Measurements from ENCODE around the gene SORBS1.
"Not testable (repeated sequence)": the region's sequence is repeated elsewhere in the genome, so short reads cannot be mapped to it uniquely, and the experiment has no call there.

SORBS1 gene

DNA sequence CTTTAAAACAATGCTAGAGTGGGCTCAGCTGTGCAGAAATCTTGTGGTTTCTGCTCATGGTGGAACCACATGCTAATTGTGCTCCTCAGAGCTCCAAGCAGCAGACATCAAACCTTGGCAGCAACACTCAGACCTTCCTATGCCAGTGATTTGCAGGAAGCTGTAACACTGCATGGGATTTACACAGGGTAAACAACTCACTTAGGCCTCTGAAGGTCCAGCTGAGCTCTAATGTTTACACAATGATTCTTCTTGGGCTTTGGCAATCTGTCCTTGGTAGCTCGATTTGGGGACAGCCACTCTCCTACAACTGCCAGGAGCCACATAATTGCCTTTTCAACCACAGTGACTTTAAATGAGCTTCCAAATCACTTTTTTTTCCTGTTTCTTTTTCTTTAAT, 172.6 kb downstream of the SORBS1 start:
- peak in 6 of 14 donors; percentile 21 to 50 (median 32) for DNase-seq

- no peak for DNase-seq
Measured at GRCh38 chr10:95388109-95388471, 173.1 kb downstream of the SORBS1 start.

DNA sequence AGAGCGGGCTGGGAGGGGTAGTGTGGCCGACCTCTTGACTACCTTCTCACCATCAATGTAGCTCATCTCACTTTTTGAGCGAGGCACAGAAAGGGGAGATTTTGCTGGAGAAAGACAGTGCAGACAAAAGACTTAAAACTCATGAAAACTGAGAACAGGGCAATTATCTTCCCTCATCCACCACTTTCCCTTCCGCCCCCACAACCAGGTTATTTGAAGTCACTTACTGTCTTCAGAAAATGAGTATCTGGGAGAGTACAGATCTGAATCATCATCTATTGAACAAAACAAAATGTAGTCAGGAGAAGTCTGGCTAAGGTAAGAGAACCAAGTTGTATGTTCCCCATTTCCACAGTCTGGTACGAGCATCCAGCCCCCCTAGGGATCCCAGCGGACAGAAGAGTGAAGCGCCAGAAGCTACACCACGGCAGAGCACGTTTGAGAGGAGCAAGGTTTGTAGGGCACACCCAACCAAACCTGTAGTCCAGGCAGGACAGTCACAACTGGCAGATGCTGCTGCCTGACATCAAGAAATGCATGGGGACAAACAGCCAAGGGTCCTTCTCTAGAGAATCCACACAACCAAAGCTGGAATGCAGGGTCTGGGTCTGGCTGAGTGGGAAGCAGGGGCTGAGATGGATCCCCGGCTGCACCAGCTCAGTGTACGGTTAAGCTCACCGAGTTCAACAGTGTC, 177.0 kb downstream of the SORBS1 start:
- DNase-seq = no peak

GRCh38 chr10:95382596-95382995, 178.6 kb downstream of the SORBS1 start:
- DNase-seq = no peak

DNA sequence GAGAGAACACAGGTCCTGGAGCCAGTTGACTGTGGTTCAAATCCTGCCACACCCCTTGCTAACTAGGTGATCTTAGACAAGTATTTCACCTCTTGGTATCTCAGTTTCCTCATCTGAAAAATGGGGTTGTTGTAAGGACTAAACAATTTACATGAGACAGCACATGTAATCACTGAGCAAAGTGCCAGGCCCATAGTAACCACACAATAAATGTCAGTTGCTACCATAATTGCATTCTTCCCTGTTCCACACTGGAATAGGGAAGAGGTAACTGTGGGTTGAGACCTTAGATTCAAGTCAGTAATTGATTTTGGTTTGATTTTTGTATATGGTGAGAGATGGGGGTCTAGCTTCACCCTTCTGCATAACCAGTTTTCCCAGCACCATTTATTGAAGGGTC, 179.0 kb downstream of the SORBS1 start:
- DNase-seq = no peak

- DNase-seq = no peak
Measured at GRCh38 chr10:95377950-95378349, 183.2 kb downstream of the SORBS1 start.

- no peak for DNase-seq
Measured at GRCh38 chr10:95375418-95375817, 185.8 kb downstream of the SORBS1 start.

GRCh38 chr10:95374597-95375209, 186.5 kb downstream of the SORBS1 start:
- peak in 12 of 14 donors; percentile 19 to 76 (median 61) for DNase-seq

DNA sequence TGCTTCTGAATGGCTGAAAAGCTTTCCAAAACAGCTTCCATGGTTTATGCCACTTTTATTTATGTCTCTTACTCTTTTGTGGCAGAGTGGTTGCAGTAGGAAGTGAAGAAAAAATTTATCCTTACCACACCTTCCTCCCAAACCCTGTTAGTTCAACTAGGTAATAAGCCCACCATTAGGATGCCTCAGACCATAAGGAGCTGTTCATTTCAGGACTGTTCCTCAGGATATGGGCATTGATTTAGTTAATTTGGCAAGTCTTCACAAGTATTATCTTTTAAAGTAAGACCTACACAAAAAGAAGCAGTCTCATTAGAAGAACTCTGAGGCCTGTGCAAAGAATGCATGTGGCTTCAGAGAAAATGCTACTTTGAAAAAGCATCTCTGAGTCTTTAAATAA, 187.5 kb downstream of the SORBS1 start:
- DNase-seq = no peak

GRCh38 chr10:95364342-95364741, 196.8 kb downstream of the SORBS1 start:
- DNase-seq = no peak

DNA sequence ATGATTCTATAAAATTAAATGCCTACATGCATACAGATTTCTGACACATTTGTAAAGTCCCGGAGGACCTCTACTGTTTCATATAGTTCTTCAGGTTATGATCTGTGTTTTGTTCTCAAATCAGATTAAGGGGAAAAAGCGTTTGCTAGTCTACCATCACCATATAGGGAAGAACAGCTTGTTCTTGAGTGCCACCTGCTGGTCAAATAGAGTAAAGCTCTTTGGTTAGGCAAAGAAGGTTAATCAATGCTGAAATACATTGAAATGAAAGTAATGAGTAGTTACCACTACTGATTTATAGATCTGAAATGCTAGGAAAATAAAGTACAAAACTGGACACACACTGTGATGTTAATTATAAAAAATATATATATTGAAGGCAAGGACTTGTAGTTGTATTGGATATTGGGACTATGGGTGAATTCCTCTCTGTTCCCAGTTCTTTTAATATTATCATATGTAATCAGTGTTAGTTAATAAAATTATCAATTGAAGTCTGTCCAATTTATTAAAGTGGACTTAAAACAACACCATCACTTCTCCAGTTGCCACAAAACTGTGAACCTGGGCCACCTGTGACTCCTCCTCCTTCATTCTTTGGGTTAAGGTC, 197.8 kb downstream of the SORBS1 start:
- DNase-seq = peak in 2 of 14 donors; percentile 29 to 48

DNA sequence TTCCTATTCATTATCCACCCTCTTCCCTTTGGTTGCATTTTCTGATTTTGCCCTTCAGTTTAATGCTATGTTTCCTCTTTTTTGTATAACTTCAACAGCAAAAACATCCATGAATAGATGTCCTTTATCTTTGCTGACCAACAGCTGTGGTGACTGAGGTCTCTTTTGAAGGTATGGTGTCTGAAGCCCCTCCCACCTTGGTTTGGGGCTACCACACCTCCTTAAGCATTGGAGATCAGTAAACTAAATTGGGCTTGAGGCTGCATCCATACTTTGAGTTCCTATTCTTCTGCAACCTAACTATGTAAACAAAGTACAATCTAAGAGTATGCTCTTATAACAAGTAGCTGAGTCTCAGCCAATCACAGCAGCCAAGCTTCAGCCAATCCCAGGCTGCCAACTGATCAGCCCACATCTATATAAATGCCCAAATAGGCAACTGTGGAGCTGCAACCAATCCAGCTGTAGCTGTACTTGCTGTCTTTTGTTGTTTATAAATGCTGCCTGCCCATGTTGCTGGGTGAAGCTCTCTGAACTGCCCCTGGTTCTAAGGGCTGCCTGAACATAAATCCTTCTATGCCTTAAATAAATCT, 201.0 kb downstream of the SORBS1 start:
- DNase-seq = no peak

DNA sequence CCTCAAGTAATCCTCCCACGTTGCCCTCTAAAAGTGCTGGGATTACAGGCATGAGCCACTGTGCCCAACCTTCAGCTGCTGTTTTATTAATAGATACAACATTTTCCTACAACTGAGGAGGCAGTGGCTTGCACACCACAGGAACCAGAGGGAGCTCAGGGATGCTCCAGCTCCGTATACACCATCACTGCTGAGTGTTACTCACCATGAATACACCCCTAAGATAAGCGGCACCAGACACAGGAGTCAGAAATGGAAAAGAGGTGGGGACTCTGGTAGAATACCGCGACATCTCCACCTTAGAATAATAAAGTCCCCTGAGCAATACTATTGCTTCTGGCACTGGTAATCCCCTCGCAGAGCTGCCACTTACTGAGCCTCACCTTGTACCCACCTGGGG, 201.7 kb downstream of the SORBS1 start:
- DNase-seq = no peak

DNA sequence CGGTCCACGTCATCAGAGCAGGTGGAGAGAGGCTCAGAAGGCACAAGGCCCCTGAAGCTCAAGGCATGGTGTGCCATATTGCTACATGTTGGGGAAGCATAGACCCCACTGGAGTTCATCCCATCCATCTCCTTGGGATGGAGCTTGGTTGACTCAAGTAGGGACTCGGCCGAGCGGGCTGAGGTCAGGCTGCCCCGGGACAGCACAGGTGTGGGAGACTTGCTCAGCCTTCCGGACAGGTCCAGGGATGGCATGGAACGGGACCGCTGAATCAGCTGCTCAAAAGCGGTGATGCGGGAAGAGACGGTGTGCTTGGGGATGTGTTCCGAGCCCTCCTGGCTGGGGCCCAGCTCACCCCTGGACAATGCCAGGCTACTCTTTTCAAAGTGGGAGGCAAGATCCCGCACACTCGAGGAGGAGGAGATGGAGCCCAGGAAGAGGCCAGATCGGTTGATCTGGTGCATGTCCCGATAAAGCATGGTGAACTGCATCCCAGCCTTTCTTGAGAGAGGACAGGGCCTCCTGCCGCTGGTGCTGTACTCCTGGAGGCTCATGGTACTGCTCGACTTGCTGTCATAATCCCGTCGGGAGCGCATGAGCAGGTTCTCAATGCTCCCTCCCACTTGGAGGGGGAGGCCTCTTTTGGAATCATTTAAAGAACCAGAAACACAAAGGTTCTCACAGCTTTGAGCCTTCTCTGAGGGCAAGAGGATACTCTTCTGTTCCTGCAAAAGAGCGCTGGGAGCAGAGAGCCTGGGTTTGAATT, 204.8 kb downstream of the SORBS1 start:
- no peak for DNase-seq

GRCh38 chr10:95355301-95355700, 205.9 kb downstream of the SORBS1 start:
- DNase-seq = no peak

DNA sequence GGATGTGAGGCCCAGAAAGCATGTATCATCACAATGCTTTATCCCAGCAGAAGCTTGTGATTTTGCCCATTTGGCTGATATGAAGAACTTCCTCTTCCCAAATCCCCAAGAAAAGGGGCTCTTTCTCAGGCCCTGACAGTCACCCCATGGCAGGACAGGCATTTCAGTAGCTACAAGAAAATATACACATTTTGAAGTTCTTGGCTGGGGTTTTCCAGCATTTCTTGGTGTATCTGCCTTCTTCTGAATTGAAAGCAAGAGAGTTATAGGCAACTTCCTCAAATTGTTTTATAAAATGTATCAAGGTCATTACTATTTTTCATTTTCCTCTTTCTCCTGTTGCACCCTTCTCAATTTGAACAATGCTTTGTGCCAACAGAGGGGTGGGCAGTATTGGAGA, 207.1 kb downstream of the SORBS1 start:
- DNase-seq = no peak

DNA sequence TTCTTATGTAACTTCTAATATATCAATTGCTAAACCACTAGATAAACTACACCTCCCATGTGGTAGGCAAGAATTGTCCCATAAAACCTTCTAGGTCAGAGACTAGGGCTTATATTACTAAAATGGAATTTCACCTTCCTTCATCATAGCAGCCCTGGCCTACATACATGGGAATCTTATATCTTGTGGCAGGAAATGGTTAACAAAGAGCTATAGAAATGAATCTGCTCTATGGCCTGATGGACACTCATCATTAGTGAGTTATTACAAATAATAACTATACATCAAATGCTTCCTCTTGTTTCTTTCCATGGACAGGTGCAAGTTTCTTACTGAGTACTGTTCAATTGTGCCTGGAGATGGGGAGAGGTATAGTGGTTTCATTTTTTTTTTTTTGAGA, 208.0 kb downstream of the SORBS1 start:
- DNase-seq = no peak

DNA sequence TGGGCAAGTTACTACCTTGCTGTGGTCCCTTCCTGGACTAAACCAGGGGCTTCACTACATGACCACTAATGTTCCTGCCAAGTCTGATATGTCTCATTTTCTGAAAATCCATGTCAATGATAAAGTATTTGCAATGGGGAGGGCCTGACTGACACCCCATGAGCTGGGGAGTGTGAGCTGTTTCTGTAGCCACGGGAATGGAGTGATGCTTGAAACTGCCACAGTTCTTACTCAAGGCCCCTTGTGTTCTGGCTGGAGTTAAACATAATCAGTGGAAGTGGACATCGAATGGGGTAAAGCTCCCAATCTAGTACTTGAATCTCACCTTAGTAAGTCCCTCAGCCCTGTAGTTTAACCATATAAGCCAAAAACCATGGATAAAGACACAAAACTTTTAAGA, 208.5 kb downstream of the SORBS1 start:
- no peak for DNase-seq

DNA sequence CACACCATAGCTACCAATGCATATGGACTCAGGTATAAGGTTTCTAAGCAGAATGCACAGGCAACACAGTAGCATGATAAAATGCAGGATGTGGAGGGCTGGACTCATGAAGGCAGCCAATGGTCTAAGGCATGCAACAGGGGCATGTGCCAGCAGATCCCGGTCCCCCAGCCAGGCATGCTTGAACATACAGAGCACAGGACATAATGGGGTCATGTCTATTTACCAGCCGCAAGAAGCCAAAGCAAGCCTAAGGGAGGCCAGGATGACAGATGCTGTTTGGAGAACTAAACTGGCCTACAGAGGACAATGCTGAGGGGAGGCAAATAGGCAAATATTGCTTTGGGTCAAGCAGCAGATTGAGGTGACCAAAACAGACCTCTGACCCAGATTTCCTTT, 210.3 kb downstream of the SORBS1 start:
- DNase-seq = peak in 1 of 14 donors; percentile 78

DNA sequence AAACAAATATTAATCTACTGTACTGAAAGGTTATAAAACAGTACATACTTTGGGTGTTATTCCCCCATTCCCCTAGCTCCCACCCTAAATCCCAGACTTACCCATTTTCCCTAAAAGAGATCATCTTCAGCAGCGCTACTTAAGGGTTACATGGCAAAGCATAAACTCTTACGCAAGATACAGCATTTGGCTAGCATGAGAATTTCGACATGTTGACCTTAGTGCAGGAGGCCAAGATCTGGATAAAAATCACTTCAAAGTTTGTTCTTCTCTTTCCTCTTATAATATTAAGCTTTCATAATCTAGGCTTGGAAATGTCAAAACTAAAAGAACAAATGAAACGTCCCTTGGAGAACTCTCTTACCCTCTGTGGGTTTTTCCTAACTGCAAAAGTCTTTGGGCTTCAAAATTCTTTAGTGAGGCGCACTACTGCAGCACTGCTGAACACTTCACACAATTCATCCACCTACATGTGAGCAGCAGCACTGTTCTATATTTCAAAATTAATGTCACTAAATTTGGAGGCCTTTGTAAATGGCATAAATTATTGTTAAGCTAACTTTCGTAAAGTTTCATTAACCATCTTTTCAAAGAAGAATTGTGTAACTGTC, 210.8 kb downstream of the SORBS1 start:
- DNase-seq = no peak

- DNase-seq = not testable (repeated sequence)
Measured at GRCh38 chr10:95347402-95347766, 213.8 kb downstream of the SORBS1 start.

GRCh38 chr10:95346715-95347401, 214.3 kb downstream of the SORBS1 start:
- no peak for DNase-seq
